GM21367 (cell line): ENCODE data around the gene CFAP300.

Experiments
- ATAC-seq: cut with Tn5 transposase; IDR thresholded peaks from one replicate; pipeline ENCODE4 v1.9.1; 2021; ENCODE audit not compliant: unreplicated experiment

CFAP300 gene

GRCh38 chr11:102119997-102120396, 72.8 kb downstream of the CFAP300 start:
- ATAC-seq: no peak

- no peak for ATAC-seq
Measured at GRCh38 chr11:102120437-102120973, 73.3 kb downstream of the CFAP300 start.

- no peak for ATAC-seq
Measured at GRCh38 chr11:102121329-102121728, 74.1 kb downstream of the CFAP300 start.
